H1 (cell line): ENCODE results near the gene ZNF362. TPM values are rescaled to one million over a fixed set of nuclear protein-coding genes. Genes with fewer than 3 reads are reported as not detected.

ENCODE experiments used
- CTCF ChIA-PET: fragments of 300-600 bp; sonication (Branson Sonifier 250); formaldehyde crosslinking; loops from one replicate; lab custom pipeline; 2021; ENCODE audit not compliant: partially characterized antibody; lab: Charles Lee
- POLR2A ChIA-PET: fragments of 300-600 bp; sonication (Branson Sonifier 250); formaldehyde crosslinking; loops from one replicate; lab custom pipeline; 2021; ENCODE audit warnings: inconsistent platforms; ENCODE audit not compliant: partially characterized antibody; lab: Charles Lee
- DNase-seq, 2 experiments: peaks; one replicate each; pipeline versions ENCODE4 v3.0.0 to v3.0.0-alpha.2; 2010 to 2022; ENCODE audit warnings: low spot score in 2 of 2, low read depth in 1 of 2, mixed read lengths in 1 of 2
- FAIRE-seq: peaks from 2 replicates; lab custom pipeline; 2011; peaks lifted over from hg19 to GRCh38; lab: Jason Lieb, UNC
- H2AFZ ChIP-seq: 2 replicates; pipeline ENCODE4 v1.8.1; 2012; ENCODE audit warnings: low read length, inconsistent platforms
- H2AK5ac ChIP-seq: 2 replicates; pipeline ENCODE4 v1.6.1; 2013; ENCODE audit warnings: low read depth, low read length
- H2BK120ac ChIP-seq: replicated peaks from 2 replicates; pipeline ENCODE3; 2013; ENCODE audit warnings: low read depth, low read length, inconsistent platforms
- H2BK12ac ChIP-seq: 2 replicates; pipeline ENCODE4 v1.6.1; 2013; ENCODE audit warnings: low read depth, low read length
- H2BK15ac ChIP-seq: 2 replicates; pipeline ENCODE4 v1.6.1; 2013; ENCODE audit warnings: low read length
- H2BK20ac ChIP-seq: 2 replicates; pipeline ENCODE4 v1.6.1; 2013; ENCODE audit warnings: low read length
- H2BK5ac ChIP-seq: 2 replicates; pipeline ENCODE4 v1.6.1; 2013; ENCODE audit warnings: low read depth, low read length
- H3K14ac ChIP-seq: 2 replicates; pipeline ENCODE4 v1.6.1; 2013; ENCODE audit warnings: inconsistent platforms; ENCODE audit not compliant: insufficient read length
- H3K18ac ChIP-seq: 2 replicates; pipeline ENCODE4 v1.6.1; 2013; ENCODE audit warnings: low read length; ENCODE audit errors: extremely low read depth
- H3K23ac ChIP-seq: 2 replicates; pipeline ENCODE4 v1.6.1; 2013; ENCODE audit warnings: inconsistent platforms; ENCODE audit not compliant: insufficient read length
- H3K23me2 ChIP-seq: 2 replicates; pipeline ENCODE4 v1.6.1; 2013; ENCODE audit warnings: low read depth, low read length
- H3K27ac ChIP-seq: 2 replicates; pipeline ENCODE4 v1.6.1; 2011; ENCODE audit warnings: low read depth, low read length, inconsistent platforms
- H3K27me3 ChIP-seq, 4 experiments: replicated peaks in 1 of 4; 1 replicate in 1 of 4; 2 replicates in 3 of 4; pipeline versions ENCODE4 v1.6.1 to v1.8.1; 2011 to 2013; ENCODE audit warnings: low read length in 3 of 4, mild to moderate bottlenecking in 3 of 4, inconsistent platforms in 2 of 4, mixed read lengths in 2 of 4, moderate library complexity in 1 of 4; ENCODE audit not compliant: control insufficient read depth in 3 of 4, insufficient read depth in 3 of 4; ENCODE audit errors: extremely low read depth in 1 of 4
- H3K36me3 ChIP-seq, 4 experiments: 2 replicates each; pipeline versions ENCODE4 v1.6.1 to v1.8.1; 2011 to 2013; ENCODE audit warnings: mild to moderate bottlenecking in 4 of 4, low read length in 3 of 4, moderate library complexity in 2 of 4, control low read depth in 1 of 4, inconsistent platforms in 1 of 4; ENCODE audit not compliant: insufficient read depth in 4 of 4, control insufficient read depth in 2 of 4
- H3K4ac ChIP-seq: replicated peaks from 2 replicates; pipeline ENCODE3; 2013; ENCODE audit warnings: low read length, low read depth, mixed read lengths, inconsistent platforms; ENCODE audit not compliant: insufficient read length
- H3K4me1 ChIP-seq, 4 experiments: replicated peaks in 1 of 4; 1 replicate in 1 of 4; 2 replicates in 3 of 4; pipeline versions ENCODE4 v1.6.1 to v1.8.1; 2011 to 2013; ENCODE audit warnings: low read length in 3 of 4, inconsistent platforms in 2 of 4, mixed read lengths in 1 of 4; ENCODE audit not compliant: insufficient read depth in 4 of 4, control insufficient read depth in 3 of 4
- H3K4me2 ChIP-seq, 2 experiments: 2 replicates each; pipeline versions ENCODE4 v1.6.1 to v1.8.1; 2011 to 2013; ENCODE audit warnings: low read depth in 2 of 2, low read length in 2 of 2, control low read depth in 1 of 2, inconsistent platforms in 1 of 2, mild to moderate bottlenecking in 1 of 2; ENCODE audit not compliant: insufficient read depth in 1 of 2
- H3K4me3 ChIP-seq, 4 experiments: fragments of 200-600, 300-600 bp in 1 of 4; sonication (generic), shearing (Covaris generic), sonication (Bioruptor Twin) in 1 of 4; 2 replicates each; pipeline versions ENCODE4 v1.5.1 to v1.8.1; 2011 to 2016; ENCODE audit warnings: low read length in 4 of 4, low read depth in 3 of 4, control low read depth in 2 of 4, inconsistent platforms in 2 of 4, mild to moderate bottlenecking in 2 of 4, mixed read lengths in 1 of 4, moderate library complexity in 1 of 4; ENCODE audit not compliant: insufficient read depth in 2 of 4; ENCODE audit errors: extremely low read depth in 1 of 4
- H3K56ac ChIP-seq: replicated peaks from 2 replicates; pipeline ENCODE3; 2013; ENCODE audit warnings: low read depth, mild to moderate bottlenecking, mixed read lengths, low read length, inconsistent platforms; ENCODE audit not compliant: insufficient read length
- H3K79me1 ChIP-seq: 2 replicates; pipeline ENCODE4 v1.6.1; 2013; ENCODE audit warnings: low read depth, low read length, control low read depth
- H3K79me2 ChIP-seq, 2 experiments: 2 replicates each; pipeline versions ENCODE4 v1.6.1 to v1.8.1; 2012 to 2013; ENCODE audit warnings: low read length in 2 of 2, mild to moderate bottlenecking in 2 of 2, inconsistent platforms in 1 of 2; ENCODE audit not compliant: insufficient read depth in 2 of 2, control insufficient read depth in 1 of 2
- H3K9ac ChIP-seq, 4 experiments: replicated peaks in 1 of 4; 1 replicate in 1 of 4; 2 replicates in 3 of 4; pipeline versions ENCODE4 v1.6.1 to v1.8.1; 2011 to 2013; ENCODE audit warnings: low read depth in 3 of 4, low read length in 3 of 4, control low read depth in 2 of 4, mild to moderate bottlenecking in 2 of 4, moderate library complexity in 2 of 4, inconsistent platforms in 1 of 4; ENCODE audit errors: extremely low read depth in 1 of 4
- H3K9me3 ChIP-seq, 2 experiments: 2 replicates each; pipeline versions ENCODE4 v1.6.1 to v1.8.1; 2012 to 2013; ENCODE audit warnings: mild to moderate bottlenecking in 2 of 2, moderate library complexity in 2 of 2, control low read depth in 1 of 2, inconsistent platforms in 1 of 2, low read depth in 1 of 2, low read length in 1 of 2, mixed read lengths in 1 of 2; ENCODE audit not compliant: insufficient read depth in 2 of 2
- H4K20me1 ChIP-seq, 2 experiments: replicated peaks in 1 of 2; 2 replicates each; pipeline versions ENCODE3 to v1.8.1; 2011 to 2013; ENCODE audit warnings: inconsistent platforms in 2 of 2, low read length in 2 of 2, mild to moderate bottlenecking in 1 of 2; ENCODE audit not compliant: insufficient read depth in 2 of 2, control insufficient read depth in 1 of 2
- H4K5ac ChIP-seq: 2 replicates; pipeline ENCODE4 v1.6.1; 2013; ENCODE audit warnings: low read length, low read depth, mixed read lengths, inconsistent platforms; ENCODE audit not compliant: insufficient read length
- H4K8ac ChIP-seq: 2 replicates; pipeline ENCODE4 v1.8.0; 2013; ENCODE audit warnings: mild to moderate bottlenecking, moderate library complexity, low read length, inconsistent platforms; ENCODE audit not compliant: insufficient read depth; ENCODE audit errors: extremely low read depth
- H4K91ac ChIP-seq: replicated peaks from 2 replicates; pipeline ENCODE3; 2013; ENCODE audit warnings: low read length, mixed read lengths, inconsistent platforms; ENCODE audit not compliant: insufficient read length
- ASH2L ChIP-seq: fragments of 200-600, 300-600 bp; sonication (generic); IDR thresholded peaks from one replicate; pipeline ENCODE4 v1.7.1; 2017; ENCODE audit warnings: low read length
- BACH1 ChIP-seq: IDR thresholded peaks from 2 replicates; pipeline ENCODE4 v1.6.1; 2012; ENCODE audit warnings: low read length, improper control_type of control experiment
- KDM1A ChIP-seq: fragments of 200-600, 300-600 bp; sonication (generic); IDR thresholded peaks from 2 replicates; pipeline ENCODE4 v1.7.1; 2016; ENCODE audit warnings: mild to moderate bottlenecking, low read length, borderline replicate concordance
- SAP30 ChIP-seq: fragments of 300-600 bp; sonication (generic); IDR thresholded peaks from 2 replicates; pipeline ENCODE4 v1.7.1; 2012; ENCODE audit warnings: low read length, moderate library complexity, mild to moderate bottlenecking, inconsistent platforms; ENCODE audit not compliant: insufficient read depth, insufficient replicate concordance
- SUZ12 ChIP-seq: fragments of 200-600 bp; sonication (generic); IDR thresholded peaks from 2 replicates; pipeline ENCODE4 v1.6.1; 2012; ENCODE audit warnings: mild to moderate bottlenecking, inconsistent platforms, low read length, moderate library complexity, mixed read lengths
- TAF7 ChIP-seq: optimal IDR thresholded peaks from 2 replicates; pipeline ENCODE3; 2011; ENCODE audit warnings: low read depth, mild to moderate bottlenecking, inconsistent platforms, low read length, moderate library complexity, borderline replicate concordance
- WGBS, 2 experiments: shearing (Covaris generic) in 1 of 2; methylation state at CpG; one replicate each; pipeline versions ENCODE4 v1.1.6 to v1.1.7; 2013 to 2015; ENCODE audit warnings: low lambda C conversion rate in 2 of 2, mixed read lengths in 2 of 2, inconsistent platforms in 1 of 2, low coverage in 1 of 2, missing lambda C conversion rate in 1 of 2; ENCODE audit not compliant: insufficient replicate concordance in 2 of 2, insufficient coverage in 1 of 2, insufficient read length in 1 of 2; ENCODE audit errors: extremely low coverage in 1 of 2, missing lambda C conversion rate in 1 of 2; 5-methylcytosine and 5-hydroxymethylcytosine counted together
- polyA plus RNA-seq, 7 experiments: library from polyadenylated mRNA; depleted of rRNA in 3 of 7; stranded (reverse) in 5 of 7; unstranded in 2 of 7; fragments of >200 nt in 5 of 7; fragments of 200-250 nt in 2 of 7; gene quantifications; 1 replicate in 5 of 7; 2 replicates in 1 of 7; 4 replicates in 1 of 7; pipeline versions ENCODE4 v1.2.1 to v1.2.3, GENCODE V29; 2011 to 2013; ENCODE audit warnings: missing spikeins in 2 of 7, mixed read lengths in 2 of 7
- total RNA-seq: library from RNA; stranded (reverse); fragmentation: NEBNext Ultra II Directional; extraction: Animal tissue kit (Norgen Biotek cat#: 25700); gene quantifications from 2 replicates; pipeline ENCODE4 v1.2.1, GENCODE V29; 2021
- TF ChIP-seq, protein P1 (sequence below), 3 experiments: IDR thresholded peaks; 1 replicate in 2 of 3; 2 replicates in 1 of 3; pipeline versions ENCODE4 v1.5.1 to v1.6.1; 2011; ENCODE audit warnings: low read length in 3 of 3, mild to moderate bottlenecking in 3 of 3, inconsistent platforms in 2 of 3, low read depth in 1 of 3, moderate library complexity in 1 of 3; ENCODE audit not compliant: insufficient read depth in 1 of 3; ENCODE audit errors: control extremely low read depth in 1 of 3

ZNF362 gene
- total and polyA plus RNA-seq, 2 of the 8 experiments (the other 6 are each of a cell fraction or from before 2014, with no cell fraction given), result 24.2 to 27.8 TPM

DNA sequence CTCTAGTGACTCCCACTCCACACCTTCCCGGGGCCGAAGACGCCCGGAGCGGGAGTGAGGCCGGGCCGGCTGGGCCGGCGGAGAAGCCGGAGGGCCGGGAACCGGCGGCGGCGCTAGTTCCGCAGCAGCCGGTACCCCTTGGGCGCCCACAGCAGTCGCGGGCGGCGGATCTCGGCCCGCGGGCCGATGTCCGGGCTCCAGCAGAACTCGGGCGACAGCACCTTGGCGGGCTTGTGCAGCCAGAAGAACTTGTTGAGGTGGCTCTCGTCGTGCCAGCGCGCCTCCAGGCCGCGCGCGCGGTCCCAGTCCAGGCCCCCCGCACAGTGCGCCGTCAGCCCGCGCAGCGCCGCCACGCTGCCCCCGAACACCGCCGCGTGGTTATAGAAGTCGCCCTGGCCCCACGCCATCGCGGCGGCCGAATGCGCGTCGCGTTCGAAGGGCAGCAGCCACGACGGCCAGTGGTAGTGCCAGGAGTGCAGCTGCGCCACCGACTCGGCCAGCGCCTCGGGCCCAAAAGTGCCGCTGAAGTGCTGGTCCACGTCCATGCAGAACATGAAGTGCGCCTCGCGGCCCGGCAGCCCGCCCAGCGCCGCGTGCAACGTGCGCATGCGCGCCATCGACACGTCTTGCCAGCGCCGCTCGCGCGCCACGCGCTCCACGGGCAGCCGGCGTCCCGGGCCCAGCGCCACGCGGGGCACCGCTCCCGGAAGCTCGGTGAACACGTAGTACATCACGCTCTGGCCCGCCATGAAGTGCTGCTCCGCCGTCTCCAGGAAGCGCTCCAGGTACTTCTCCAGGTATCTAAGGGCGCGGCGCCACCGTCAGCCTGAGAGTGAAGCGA is 50.6 kb downstream of the ZNF362 start:
- ChIA-PET POLR2A (no interaction called here), CTCF (interaction anchor here (1.0 to 3.9 kb wide), 11 partner anchors 10 to 306 kb away, joined by 3 to 31 read pairs (median 4); no protein-coding TSS in a partner anchor)
- peak in 1 of 2 experiments; percentile 67 for DNase-seq
- no peak for FAIRE-seq
- WGBS, 2 experiments, result 40% methylated on average over 101 of the region's 113 CpGs; no CpG with 5 or more reads in 1 of the 2 experiments
- Histone ChIP-seq H2BK5ac (no peak overlapping the region; the same call in 1 of the 2 replicates), H2BK12ac (peak overlapping the region; percentile 87; the same call in 1 of the 2 replicates), H4K91ac (peak overlapping the region; percentile 74), H3K79me1 (no peaks in the 10 kb centered on the region), H3K36me3 (peaks cover 0 to 4% (median 0%) of the 10 kb centered on the region in 4 experiments; a peak in 2 of 8 replicates), H2BK120ac (no peak overlapping the region), H3K23ac (no peak overlapping the region), H3K27ac (no peak overlapping the region), H3K27me3 (peaks cover 11 to 23% (median 21%) of the 10 kb centered on the region in 4 experiments), H2AFZ (peak overlapping the region; percentile 81; the same call in 1 of the 2 replicates), H3K4me3 (peak overlapping the region; percentile 7 to 55 (median 18); a peak in 6 of 8 replicates), H3K14ac (no peak overlapping the region), H4K5ac (no peak overlapping the region), H4K8ac (peak overlapping the region; percentile 85), H3K4me1 (peaks cover 0 to 9% (median 3%) of the 10 kb centered on the region in 4 experiments; a peak in 5 of 7 replicates), H3K4me2 (peak overlapping the region; percentile 58 to 65), H4K20me1 (no peaks in the 10 kb centered on the region), H3K4ac (no peak overlapping the region), H3K56ac (no peak overlapping the region), H3K9me3 (peaks cover 2 to 14% of the 10 kb centered on the region in 2 experiments; a peak in 1 of 4 replicates), H2BK15ac (peak overlapping the region; percentile 46; the same call in 1 of the 2 replicates), H3K18ac (no peak overlapping the region), H2BK20ac (no peak overlapping the region), H2AK5ac (no peak overlapping the region), H3K9ac (no peak overlapping the region), H3K23me2 (peaks cover 7% of the 10 kb centered on the region; the same call in 1 of the 2 replicates), H3K79me2 (no peaks in the 10 kb centered on the region)
- peak; percentile 21 for TF ChIP-seq TAF7
- TF ChIP-seq, protein P1, sequence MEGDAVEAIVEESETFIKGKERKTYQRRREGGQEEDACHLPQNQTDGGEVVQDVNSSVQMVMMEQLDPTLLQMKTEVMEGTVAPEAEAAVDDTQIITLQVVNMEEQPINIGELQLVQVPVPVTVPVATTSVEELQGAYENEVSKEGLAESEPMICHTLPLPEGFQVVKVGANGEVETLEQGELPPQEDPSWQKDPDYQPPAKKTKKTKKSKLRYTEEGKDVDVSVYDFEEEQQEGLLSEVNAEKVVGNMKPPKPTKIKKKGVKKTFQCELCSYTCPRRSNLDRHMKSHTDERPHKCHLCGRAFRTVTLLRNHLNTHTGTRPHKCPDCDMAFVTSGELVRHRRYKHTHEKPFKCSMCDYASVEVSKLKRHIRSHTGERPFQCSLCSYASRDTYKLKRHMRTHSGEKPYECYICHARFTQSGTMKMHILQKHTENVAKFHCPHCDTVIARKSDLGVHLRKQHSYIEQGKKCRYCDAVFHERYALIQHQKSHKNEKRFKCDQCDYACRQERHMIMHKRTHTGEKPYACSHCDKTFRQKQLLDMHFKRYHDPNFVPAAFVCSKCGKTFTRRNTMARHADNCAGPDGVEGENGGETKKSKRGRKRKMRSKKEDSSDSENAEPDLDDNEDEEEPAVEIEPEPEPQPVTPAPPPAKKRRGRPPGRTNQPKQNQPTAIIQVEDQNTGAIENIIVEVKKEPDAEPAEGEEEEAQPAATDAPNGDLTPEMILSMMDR (IDR thresholded peaks at IDR 0.05; ENCODE audit: control extremely low read depth in 1 of 3, insufficient read depth in 1 of 3, low read depth in 1 of 3, low read length in 3 of 3), result no peak
- peak; percentile 82; the same call in 1 of the 2 replicates for TF ChIP-seq SUZ12
- TF ChIP-seq KDM1A, result 0 out of 2 replicates have a peak, but pooled peaks have one; percentile 11
- TF ChIP-seq ASH2L, result peak; percentile 63
- no peak for TF ChIP-seq SAP30
- peak; percentile 41; the same call in 1 of the 2 replicates for TF ChIP-seq BACH1
